ENCODE measurements around the gene TMSB4X. TPM values are rescaled to one million over a fixed set of nuclear protein-coding genes. Genes with fewer than 3 reads are reported as not detected.

Gene TMSB4X
- total and polyA plus RNA-seq, 5 donors: 1,054 to 2,718 (median 1,332) TPM

Other genes with a start within 250 kb of the TMSB4X start
- gene PRPS2, start 183.7 kb upstream of the TMSB4X start, total RNA-seq: 1 to 10 TPM; 4.7 to 5.5 (median 5.5) TPM
- 3.6 TPM for gene PRPS2, start 183.7 kb upstream of the TMSB4X start, polyA plus RNA-seq
- gene TLR7, start 108.0 kb upstream of the TMSB4X start, total RNA-seq: under 1 TPM; 0.25 to 0.96 (median 0.84) TPM
- gene TLR7, start 108.0 kb upstream of the TMSB4X start, polyA plus RNA-seq: 0.02 TPM
- gene TLR8, start 68.5 kb upstream of the TMSB4X start, total RNA-seq: 1 to 10 TPM; 1.3 to 2.8 (median 2.1) TPM
- 0.14 TPM for gene TLR8, start 68.5 kb upstream of the TMSB4X start, polyA plus RNA-seq
- not detected for gene FAM9C, start 69.5 kb downstream of the TMSB4X start, total RNA-seq
- 0.02 TPM for gene FAM9C, start 69.5 kb downstream of the TMSB4X start, polyA plus RNA-seq

Data from right cardiac atrium (tissue), 5 donors.